Skeletal muscle tissue (tissue), 4 donors: Measurements from ENCODE around the gene CHD6. TPM values are rescaled to one million over a fixed set of nuclear protein-coding genes. Genes with fewer than 3 reads are reported as not detected.

Experiments used
- H3K27ac ChIP-seq: one replicate; pipeline ENCODE4 v1.7.0; 2013; ENCODE audit warnings: mild to moderate bottlenecking, low read depth, low read length, inconsistent platforms
- H3K27me3 ChIP-seq, 3 donors: one replicate each; pipeline ENCODE4 v1.7.0; 2013; ENCODE audit warnings: low read length in 3 of 3; ENCODE audit not compliant: control insufficient read depth in 3 of 3, insufficient read depth in 3 of 3
- H3K36me3 ChIP-seq, 3 donors: one replicate each; pipeline ENCODE4 v1.7.0; 2013; ENCODE audit warnings: low read length in 3 of 3; ENCODE audit not compliant: control insufficient read depth in 3 of 3, insufficient read depth in 3 of 3
- H3K4me1 ChIP-seq, 3 donors: one replicate each; pipeline ENCODE4 v1.7.0; 2013; ENCODE audit warnings: low read length in 3 of 3, mild to moderate bottlenecking in 3 of 3; ENCODE audit not compliant: control insufficient read depth in 3 of 3, insufficient read depth in 3 of 3
- H3K4me3 ChIP-seq, 3 donors: one replicate each; pipeline ENCODE4 v1.7.0; 2013; ENCODE audit warnings: low read length in 3 of 3
- H3K9ac ChIP-seq, 3 donors: one replicate each; pipeline ENCODE4 v1.7.0; 2013; ENCODE audit warnings: low read length in 3 of 3, mild to moderate bottlenecking in 3 of 3, moderate library complexity in 2 of 3, low read depth in 1 of 3
- H3K9me3 ChIP-seq, 3 donors: one replicate each; pipeline ENCODE4 v1.7.0; 2013; ENCODE audit warnings: low read length in 3 of 3; ENCODE audit not compliant: control insufficient read depth in 3 of 3
- total RNA-seq: library from RNA; depleted of rRNA; stranded (reverse); fragments of >200 nt; gene quantifications from one replicate; pipeline ENCODE4 v1.2.3, GENCODE V29; 2014
- donor health status: Osteomylitis.

CHD6 gene
- total RNA-seq, 1 donor from 2014 or later = 45.9 TPM

DNA sequence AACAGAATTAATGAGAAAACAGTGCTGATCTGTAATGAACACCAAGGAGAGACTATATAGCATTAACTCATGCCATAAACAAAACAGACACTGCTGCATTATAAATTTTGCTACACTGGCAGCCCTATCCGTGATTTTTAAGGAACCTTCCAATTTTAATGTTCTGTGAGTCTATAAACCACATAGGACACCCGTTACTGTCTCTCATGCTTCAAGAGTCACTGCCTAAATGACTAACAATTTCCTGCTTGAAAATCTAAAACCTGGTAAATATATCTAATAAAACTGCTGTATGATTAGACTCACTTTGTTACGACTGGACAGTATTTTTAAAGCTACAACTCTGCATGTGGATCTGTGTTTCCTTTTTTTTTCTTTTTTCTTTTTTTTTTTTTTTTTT is 8.7 kb downstream of the CHD6 start:
- H3K4me3 ChIP-seq = no peak overlapping the region
- no peaks in the 10 kb centered on the region for H3K27me3 ChIP-seq
- no peaks in the 10 kb centered on the region for H3K9me3 ChIP-seq
- H3K9ac ChIP-seq = no peak overlapping the region
- no peak overlapping the region for H3K27ac ChIP-seq
- H3K4me1 ChIP-seq = peaks cover 0 to 7% (median 3%) of the 10 kb centered on the region in 3 donors
- H3K36me3 ChIP-seq = no peaks in the 10 kb centered on the region

DNA sequence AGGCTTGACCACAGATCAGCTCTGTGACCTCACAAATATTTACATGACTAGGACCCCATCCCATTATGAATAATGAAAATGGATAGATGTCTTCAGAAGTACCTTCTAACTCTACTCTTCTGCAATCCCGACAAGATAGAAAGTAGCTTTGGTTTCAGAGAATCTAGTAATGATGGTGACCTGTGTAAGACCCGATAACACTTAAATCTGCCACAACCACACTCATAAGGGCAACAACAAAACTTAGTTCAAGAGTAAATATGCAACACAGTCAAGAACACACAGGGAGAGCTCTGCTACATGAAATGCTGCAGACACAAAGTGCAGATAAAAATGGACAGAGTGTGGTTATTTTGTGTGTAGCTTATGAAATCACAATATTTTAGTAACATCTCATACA is 9.6 kb downstream of the CHD6 start:
- Histone ChIP-seq H3K9ac (no peak overlapping the region), H3K9me3 (no peaks in the 10 kb centered on the region), H3K4me1 (peaks cover 0 to 7% (median 3%) of the 10 kb centered on the region in 3 donors), H3K27me3 (no peaks in the 10 kb centered on the region), H3K27ac (no peak overlapping the region), H3K4me3 (no peak overlapping the region), H3K36me3 (no peaks in the 10 kb centered on the region)

DNA sequence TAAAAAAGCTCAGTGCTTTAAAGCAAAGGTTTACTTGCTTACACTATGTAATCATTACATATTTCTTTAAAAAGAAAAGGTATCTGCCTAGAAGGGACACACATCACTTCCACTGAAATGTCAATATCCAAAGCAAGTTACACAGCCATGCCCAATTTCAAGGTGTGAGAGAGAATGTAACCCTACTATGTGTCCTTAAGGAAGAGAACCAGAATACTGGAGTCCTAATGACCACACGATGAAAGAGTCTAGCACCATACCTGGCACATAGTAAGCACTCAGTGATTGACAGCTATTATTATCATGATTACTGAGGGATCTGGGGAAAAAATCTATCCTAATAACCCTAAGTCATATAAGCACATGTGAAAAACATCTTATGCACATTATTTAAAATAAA is 10.4 kb downstream of the CHD6 start:
- Histone ChIP-seq H3K4me3 (no peak overlapping the region), H3K9ac (no peak overlapping the region), H3K9me3 (no peaks in the 10 kb centered on the region), H3K36me3 (no peaks in the 10 kb centered on the region), H3K4me1 (peaks cover 0 to 3% (median 2%) of the 10 kb centered on the region in 3 donors), H3K27ac (no peak overlapping the region), H3K27me3 (no peaks in the 10 kb centered on the region)

DNA sequence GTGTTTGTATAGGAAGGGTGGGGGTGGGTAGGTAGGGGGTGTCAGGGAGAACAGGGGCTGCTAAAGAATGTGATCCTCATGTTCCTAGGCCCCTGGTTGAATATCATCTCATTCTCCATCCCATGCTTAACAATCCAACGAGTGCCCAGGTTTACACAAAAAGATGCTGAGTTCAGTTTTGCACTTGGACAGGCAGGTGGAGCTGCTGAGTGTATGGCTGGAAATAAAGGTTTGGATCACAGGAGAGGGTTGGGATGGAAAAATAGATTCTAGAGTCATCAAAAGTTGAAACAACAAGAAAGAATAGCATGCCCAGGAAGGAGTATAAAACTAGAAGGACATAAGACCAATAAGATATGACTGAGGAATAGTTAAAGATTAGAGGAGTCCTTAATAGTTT is 14.2 kb downstream of the CHD6 start:
- Histone ChIP-seq H3K4me1 (peaks cover 0 to 9% (median 2%) of the 10 kb centered on the region in 3 donors), H3K27me3 (no peaks in the 10 kb centered on the region), H3K36me3 (no peaks in the 10 kb centered on the region), H3K9ac (no peak overlapping the region), H3K4me3 (no peak overlapping the region), H3K9me3 (peaks cover 4 to 18% (median 14%) of the 10 kb centered on the region in 3 donors), H3K27ac (no peak overlapping the region)

DNA sequence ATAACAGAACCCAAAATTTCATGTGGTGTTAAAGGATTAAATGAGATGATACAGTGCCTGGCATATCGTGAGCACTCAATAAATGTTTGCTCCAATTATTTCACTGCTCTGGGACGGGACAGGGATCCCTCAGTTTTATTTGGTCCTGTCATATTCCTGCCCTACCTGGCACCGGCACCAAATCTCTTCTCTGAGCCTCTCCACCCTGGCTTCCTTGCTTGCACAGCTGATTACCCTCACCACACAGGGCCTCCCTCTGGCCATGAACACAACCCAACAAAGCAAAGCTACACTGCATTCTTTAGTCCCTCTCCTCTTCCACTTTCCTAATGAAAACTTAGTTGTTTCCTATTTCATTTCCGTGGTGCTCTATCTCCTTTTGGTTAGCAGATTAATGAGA is 16.4 kb downstream of the CHD6 start:
- Histone ChIP-seq H3K4me3 (no peak overlapping the region), H3K9me3 (peaks cover 7 to 18% (median 14%) of the 10 kb centered on the region in 3 donors), H3K4me1 (peaks cover 0 to 9% (median 0%) of the 10 kb centered on the region in 3 donors), H3K9ac (no peak overlapping the region), H3K27me3 (no peaks in the 10 kb centered on the region), H3K36me3 (no peaks in the 10 kb centered on the region), H3K27ac (no peak overlapping the region)

DNA sequence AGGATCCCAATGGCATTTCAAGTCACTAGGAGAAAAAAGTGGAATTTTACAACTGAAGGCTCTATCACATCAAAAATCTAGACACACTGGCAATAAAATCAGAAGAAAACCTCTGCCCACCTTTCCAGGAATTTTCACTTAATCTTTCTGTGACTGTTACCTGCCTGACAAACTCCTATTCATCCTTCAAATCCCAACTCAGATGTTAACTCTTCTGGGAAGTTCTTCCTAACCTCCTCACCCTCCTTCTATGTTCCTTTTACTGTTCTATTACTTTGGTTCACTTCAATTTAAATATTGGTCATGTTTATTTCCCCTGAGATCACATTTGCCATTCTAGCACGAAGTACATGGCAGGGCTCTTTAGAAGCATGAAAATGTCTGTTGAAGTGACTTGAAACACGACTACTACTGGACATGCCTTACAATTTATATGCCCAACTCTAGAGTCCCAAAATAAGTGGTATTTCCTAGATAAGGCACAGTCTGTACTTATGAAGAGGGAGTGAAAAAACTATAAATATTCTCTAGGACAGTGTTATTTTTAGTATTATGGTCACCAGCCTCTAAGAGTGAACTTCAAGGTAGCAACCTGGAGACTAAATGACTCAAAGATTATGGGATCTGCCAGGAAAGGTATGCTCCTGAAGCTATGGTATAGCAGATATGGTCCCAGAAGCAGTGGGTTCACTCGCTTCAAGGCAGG is 17.1 kb downstream of the CHD6 start:
- Histone ChIP-seq H3K4me1 (peaks cover 0 to 9% (median 0%) of the 10 kb centered on the region in 3 donors), H3K9me3 (peaks cover 7 to 18% (median 14%) of the 10 kb centered on the region in 3 donors)

DNA sequence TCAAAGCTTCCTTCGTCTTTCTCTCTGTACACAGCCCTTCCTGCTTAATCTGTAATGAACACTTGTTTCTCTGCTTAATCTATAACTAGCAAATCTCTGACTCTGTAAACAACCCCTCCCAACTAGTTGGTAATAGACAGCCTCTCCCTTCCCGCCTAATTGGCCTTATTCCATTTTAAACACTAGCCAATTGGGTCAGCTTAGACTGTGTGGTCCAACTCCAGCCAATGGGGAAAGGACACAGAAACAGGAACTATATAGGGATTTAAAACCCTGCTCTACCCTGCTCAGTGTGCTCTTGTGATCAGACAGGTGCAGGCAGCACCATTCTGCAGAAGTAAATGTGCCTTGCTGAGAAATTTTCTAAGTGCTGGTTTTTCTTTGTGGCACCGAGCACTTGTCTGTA is 18.5 kb downstream of the CHD6 start:
- no peak overlapping the region for H3K4me3 ChIP-seq
- peaks cover 0 to 9% (median 0%) of the 10 kb centered on the region in 3 donors for H3K4me1 ChIP-seq
- H3K36me3 ChIP-seq = peaks cover 0 to 5% (median 0%) of the 10 kb centered on the region in 3 donors
- no peaks in the 10 kb centered on the region for H3K27me3 ChIP-seq
- peaks cover 7 to 18% (median 18%) of the 10 kb centered on the region in 3 donors for H3K9me3 ChIP-seq
- no peak overlapping the region for H3K27ac ChIP-seq
- H3K9ac ChIP-seq = no peak overlapping the region

More for the DNA sequence above, 17.1 kb downstream of the CHD6 start:
- H3K4me3 ChIP-seq = no peak overlapping the region
- H3K27ac ChIP-seq = no peak overlapping the region
- no peaks in the 10 kb centered on the region for H3K27me3 ChIP-seq
- H3K36me3 ChIP-seq = no peaks in the 10 kb centered on the region
- no peak overlapping the region for H3K9ac ChIP-seq

DNA sequence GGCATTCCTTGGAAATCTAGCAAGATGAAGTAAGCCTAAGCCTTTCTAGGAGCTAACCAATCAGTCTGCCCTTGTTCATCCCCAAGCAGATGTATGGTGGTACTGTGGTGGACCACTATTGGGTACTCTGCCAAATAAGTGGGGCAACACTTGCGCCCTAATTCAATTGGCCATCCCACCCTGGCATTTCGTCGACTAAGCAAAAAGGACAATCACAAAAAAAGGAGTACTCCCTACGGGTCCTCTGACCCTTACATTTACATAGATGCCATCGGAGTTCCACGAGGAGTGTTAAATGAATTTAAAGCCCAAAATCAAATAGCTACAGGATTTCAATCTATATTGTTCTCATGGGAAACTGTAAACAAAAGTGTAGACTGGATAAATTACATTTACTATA is 19.5 kb downstream of the CHD6 start:
- no peak overlapping the region for H3K4me3 ChIP-seq
- no peaks in the 10 kb centered on the region for H3K27me3 ChIP-seq
- H3K36me3 ChIP-seq = peaks cover 0 to 5% (median 0%) of the 10 kb centered on the region in 3 donors
- no peak overlapping the region for H3K27ac ChIP-seq
- H3K9ac ChIP-seq = no peak overlapping the region
- H3K4me1 ChIP-seq = peaks cover 0 to 9% (median 0%) of the 10 kb centered on the region in 3 donors
- H3K9me3 ChIP-seq = peaks cover 7 to 18% (median 18%) of the 10 kb centered on the region in 3 donors

DNA sequence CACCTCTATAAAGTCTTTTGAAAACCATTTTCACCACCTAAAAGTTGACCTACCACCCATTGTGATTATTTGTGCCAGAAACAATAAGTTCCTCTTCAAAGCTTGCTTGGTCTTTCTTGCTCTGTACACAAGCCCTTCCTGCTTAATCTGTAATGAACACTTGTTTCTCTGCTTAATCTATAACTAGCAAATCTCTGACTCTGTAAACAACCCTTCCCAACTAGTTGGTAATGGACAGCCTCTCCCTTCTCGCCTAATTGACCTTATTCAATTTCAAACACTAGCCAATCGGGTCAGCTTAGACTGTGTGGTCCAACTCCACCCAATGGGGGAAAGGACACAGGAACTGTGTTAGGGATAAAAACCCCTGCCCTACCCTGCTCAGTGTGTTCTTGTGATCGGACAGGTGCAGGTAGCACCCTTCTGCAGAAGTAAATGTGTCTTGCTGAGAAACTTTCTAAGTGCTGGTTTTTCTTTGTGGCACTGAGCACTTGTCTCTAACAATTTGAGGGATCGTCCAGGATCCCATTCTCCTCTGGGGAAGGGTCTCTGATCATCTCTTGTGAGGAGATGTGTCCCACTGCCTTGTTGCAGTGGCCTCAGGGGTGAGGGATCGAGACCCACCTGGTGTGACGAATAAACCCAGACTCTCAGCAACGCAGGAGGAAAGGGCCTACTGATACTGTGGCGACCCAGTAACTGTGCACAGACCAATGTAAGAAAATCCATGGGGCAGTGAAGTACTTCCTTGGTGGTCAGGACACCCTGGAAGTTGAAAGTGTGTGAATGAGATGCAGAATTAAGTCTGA is 23.5 kb downstream of the CHD6 start:
- peaks cover 0 to 5% (median 0%) of the 10 kb centered on the region in 3 donors for H3K36me3 ChIP-seq
- H3K4me3 ChIP-seq = no peak overlapping the region
- H3K27ac ChIP-seq = no peak overlapping the region
- H3K9ac ChIP-seq = no peak overlapping the region
- peaks cover 2 to 8% (median 7%) of the 10 kb centered on the region in 3 donors for H3K9me3 ChIP-seq
- H3K27me3 ChIP-seq = no peaks in the 10 kb centered on the region
- H3K4me1 ChIP-seq = no peaks in the 10 kb centered on the region
